ENCODE measurements around the gene UGT1A8. TPM values are rescaled to one million over a fixed set of nuclear protein-coding genes. Genes with fewer than 3 reads are reported as not detected.
"Not testable (repeated sequence)": the region's sequence is repeated elsewhere in the genome, so short reads cannot be mapped to it uniquely, and the experiment has no call there.

Gene UGT1A8
- total and polyA plus RNA-seq, 2 donors (not counting 1 experiment from before 2014, with no cell fraction given) = not detected

GRCh38 chr2:233611284-233611683, 6.1 kb upstream of the UGT1A8 start:
- Histone ChIP-seq H3K4me1 (ENCODE audit: control insufficient read depth in 2 of 2, insufficient read depth in 2 of 2, low read length in 2 of 2) (no peaks in the 10 kb centered on the region), H3K27me3 (replicated peaks in 1 of 4; ENCODE audit: control extremely low read depth in 1 of 4, control insufficient read depth in 3 of 4, insufficient read depth in 4 of 4, low read length in 3 of 4) (no peaks in the 10 kb centered on the region), H3K9me3 (ENCODE audit: control extremely low read depth in 1 of 3, control insufficient read depth in 2 of 3, insufficient read depth in 1 of 3, low read length in 2 of 3) (peaks cover 0 to 4% (median 2%) of the 10 kb centered on the region in 3 donors), H4K20me1 (ENCODE audit: control insufficient read depth, insufficient read depth, low read length, poor library complexity, severe bottlenecking) (no peaks in the 10 kb centered on the region), H3K36me3 (replicated peaks in 1 of 2; ENCODE audit: control extremely low read depth in 1 of 2, control insufficient read depth in 1 of 2, extremely low read depth in 1 of 2, insufficient read depth in 2 of 2, low read length in 1 of 2) (no peaks in the 10 kb centered on the region), H3K4me2 (replicated peaks; ENCODE audit: low read depth, low read length, poor library complexity, severe bottlenecking) (no peak overlapping the region), H3K79me2 (ENCODE audit: control insufficient read depth, insufficient read depth, low read length) (no peaks in the 10 kb centered on the region), H3K9ac (ENCODE audit: low read length) (no peak overlapping the region), H2AFZ (ENCODE audit: insufficient read depth, low read depth, low read length, poor library complexity, severe bottlenecking) (no peak overlapping the region), H3K27ac (ENCODE audit: low read length in 2 of 2) (no peak overlapping the region), H3K4me3 (ENCODE audit: control extremely low read depth in 1 of 5, extremely low read depth in 1 of 5, insufficient read depth in 1 of 5, low read depth in 2 of 5, low read length in 4 of 5) (no peak overlapping the region)
- ATAC-seq (ENCODE audit: low read depth) = no peak
- Mint-ChIP-seq H3K27ac (no peak overlapping the region), H3K4me3 (no peak overlapping the region), H3K4me1 (no peaks in the 10 kb centered on the region), H3K9me3 (ENCODE audit: insufficient read depth) (peaks cover 9% of the 10 kb centered on the region), H3K27me3 (peaks cover 27% of the 10 kb centered on the region)
- 80% methylated on average over 1 of the region's 4 CpGs for WGBS (ENCODE audit: insufficient coverage)
- POLR2A ChIA-PET = no interaction called here
- TF ChIP-seq EZH2 (IDR thresholded peaks at IDR 0.05; ENCODE audit: borderline replicate concordance, insufficient read depth, low read depth, low read length, poor library complexity, severe bottlenecking) (no peak), CTCF (IDR thresholded peaks at IDR 0.05) (no peak)
- intact Hi-C loops (cut with micrococcal nuclease) = no loop called here
- CTCF ChIA-PET = no interaction called here
- DNase-seq = no peak

GRCh38 chr2:233620204-233620603, 2.8 kb downstream of the UGT1A8 start:
- 100% methylated on average over 1 of the region's 4 CpGs for WGBS (ENCODE audit: insufficient coverage)
- H3K36me3 ChIP-seq (replicated peaks in 1 of 2; ENCODE audit: control extremely low read depth in 1 of 2, control insufficient read depth in 1 of 2, extremely low read depth in 1 of 2, insufficient read depth in 2 of 2, low read length in 1 of 2) = no peaks in the 10 kb centered on the region
- Mint-ChIP-seq H3K9me3 (ENCODE audit: insufficient read depth) (peaks cover 3% of the 10 kb centered on the region), H3K27me3 (peaks cover 52% of the 10 kb centered on the region), H3K4me1 (no peaks in the 10 kb centered on the region), H3K27ac (no peak overlapping the region), H3K4me3 (no peak overlapping the region)
- ATAC-seq (ENCODE audit: low read depth) = no peak
- intact Hi-C loops (cut with micrococcal nuclease) = no loop called here
- no peak overlapping the region for H3K9ac ChIP-seq (ENCODE audit: low read length)
- H3K9me3 ChIP-seq (ENCODE audit: control extremely low read depth in 1 of 3, control insufficient read depth in 2 of 3, insufficient read depth in 1 of 3, low read length in 2 of 3) = peaks cover 0 to 6% (median 0%) of the 10 kb centered on the region in 3 donors
- no peak overlapping the region for H3K4me3 ChIP-seq (ENCODE audit: control extremely low read depth in 1 of 5, extremely low read depth in 1 of 5, insufficient read depth in 1 of 5, low read depth in 2 of 5, low read length in 4 of 5)
- no peaks in the 10 kb centered on the region for H3K4me1 ChIP-seq (ENCODE audit: control insufficient read depth in 2 of 2, insufficient read depth in 2 of 2, low read length in 2 of 2)
- no peak for TF ChIP-seq CTCF (IDR thresholded peaks at IDR 0.05)
- TF ChIP-seq EZH2 (IDR thresholded peaks at IDR 0.05; ENCODE audit: borderline replicate concordance, insufficient read depth, low read depth, low read length, poor library complexity, severe bottlenecking) = no peak
- no peaks in the 10 kb centered on the region for H3K79me2 ChIP-seq (ENCODE audit: control insufficient read depth, insufficient read depth, low read length)
- H3K27ac ChIP-seq (ENCODE audit: low read length in 2 of 2) = no peak overlapping the region
- ChIA-PET POLR2A (no interaction called here), CTCF (no interaction called here)
- H2AFZ ChIP-seq (ENCODE audit: insufficient read depth, low read depth, low read length, poor library complexity, severe bottlenecking) = no peak overlapping the region
- no peak overlapping the region for H3K4me2 ChIP-seq (replicated peaks; ENCODE audit: low read depth, low read length, poor library complexity, severe bottlenecking)
- no peaks in the 10 kb centered on the region for H4K20me1 ChIP-seq (ENCODE audit: control insufficient read depth, insufficient read depth, low read length, poor library complexity, severe bottlenecking)
- peaks cover 0 to 4% (median 0%) of the 10 kb centered on the region in 4 experiments for H3K27me3 ChIP-seq (replicated peaks in 1 of 4; ENCODE audit: control extremely low read depth in 1 of 4, control insufficient read depth in 3 of 4, insufficient read depth in 4 of 4, low read length in 3 of 4)
- DNase-seq = no peak

- intact Hi-C loops (cut with micrococcal nuclease); H3K27me3 ChIP-seq (replicated peaks in 1 of 4; ENCODE audit: control extremely low read depth in 1 of 4, control insufficient read depth in 3 of 4, insufficient read depth in 4 of 4, low read length in 3 of 4); H3K4me1 Mint-ChIP-seq; H3K9me3 ChIP-seq (ENCODE audit: control extremely low read depth in 1 of 3, control insufficient read depth in 2 of 3, insufficient read depth in 1 of 3, low read length in 2 of 3); ATAC-seq (ENCODE audit: low read depth); H3K27ac Mint-ChIP-seq; H3K9ac ChIP-seq (ENCODE audit: low read length); H3K4me1 ChIP-seq (ENCODE audit: control insufficient read depth in 2 of 2, insufficient read depth in 2 of 2, low read length in 2 of 2); CTCF ChIA-PET; H3K9me3 Mint-ChIP-seq (ENCODE audit: insufficient read depth); H3K36me3 ChIP-seq (replicated peaks in 1 of 2; ENCODE audit: control extremely low read depth in 1 of 2, control insufficient read depth in 1 of 2, extremely low read depth in 1 of 2, insufficient read depth in 2 of 2, low read length in 1 of 2); H3K4me2 ChIP-seq (replicated peaks; ENCODE audit: low read depth, low read length, poor library complexity, severe bottlenecking); H3K4me3 Mint-ChIP-seq; H4K20me1 ChIP-seq (ENCODE audit: control insufficient read depth, insufficient read depth, low read length, poor library complexity, severe bottlenecking); POLR2A ChIA-PET; DNase-seq; H3K27ac ChIP-seq (ENCODE audit: low read length in 2 of 2); H2AFZ ChIP-seq (ENCODE audit: insufficient read depth, low read depth, low read length, poor library complexity, severe bottlenecking); H3K79me2 ChIP-seq (ENCODE audit: control insufficient read depth, insufficient read depth, low read length); H3K4me3 ChIP-seq (ENCODE audit: control extremely low read depth in 1 of 5, extremely low read depth in 1 of 5, insufficient read depth in 1 of 5, low read depth in 2 of 5, low read length in 4 of 5): not testable (repeated sequence)
- peaks cover 38% of the 10 kb centered on the region for H3K27me3 Mint-ChIP-seq
- no CpG with 5 or more reads among the region's 5 CpGs for WGBS (ENCODE audit: insufficient coverage)
Observed at GRCh38 chr2:233621863-233622262, 4.4 kb downstream of the UGT1A8 start.

Measured in B cell (primary cell).